Cardiac fibroblast (primary cell): ENCODE measurements around the gene ATP8A1.
A peak's percentile ranks its signal among the peaks of the same experiment; 100 is the strongest.

Experiments
- DNase-seq, 2 donors: peaks; one replicate each; pipeline versions ENCODE4 v3.0.0 to v3.0.0-alpha.2; 2010; ENCODE audit warnings: low read depth in 2 of 2
- H3K4me3 ChIP-seq, 2 donors: replicated peaks in 1 of 2; 1 replicate in 1 of 2; 2 replicates in 1 of 2; pipeline ENCODE4 v1.5.1; 2011; ENCODE audit warnings: low read depth in 2 of 2, low read length in 2 of 2, mild to moderate bottlenecking in 2 of 2, moderate library complexity in 1 of 2
- TF ChIP-seq, protein P1 (sequence below): IDR thresholded peaks from one replicate; pipeline ENCODE4 v1.5.1; 2011; ENCODE audit warnings: low read depth, mild to moderate bottlenecking, low read length, inconsistent platforms

Gene ATP8A1

GRCh38 chr4:42678512-42678911, 21.6 kb upstream of the ATP8A1 start:
- no peak for DNase-seq

DNA sequence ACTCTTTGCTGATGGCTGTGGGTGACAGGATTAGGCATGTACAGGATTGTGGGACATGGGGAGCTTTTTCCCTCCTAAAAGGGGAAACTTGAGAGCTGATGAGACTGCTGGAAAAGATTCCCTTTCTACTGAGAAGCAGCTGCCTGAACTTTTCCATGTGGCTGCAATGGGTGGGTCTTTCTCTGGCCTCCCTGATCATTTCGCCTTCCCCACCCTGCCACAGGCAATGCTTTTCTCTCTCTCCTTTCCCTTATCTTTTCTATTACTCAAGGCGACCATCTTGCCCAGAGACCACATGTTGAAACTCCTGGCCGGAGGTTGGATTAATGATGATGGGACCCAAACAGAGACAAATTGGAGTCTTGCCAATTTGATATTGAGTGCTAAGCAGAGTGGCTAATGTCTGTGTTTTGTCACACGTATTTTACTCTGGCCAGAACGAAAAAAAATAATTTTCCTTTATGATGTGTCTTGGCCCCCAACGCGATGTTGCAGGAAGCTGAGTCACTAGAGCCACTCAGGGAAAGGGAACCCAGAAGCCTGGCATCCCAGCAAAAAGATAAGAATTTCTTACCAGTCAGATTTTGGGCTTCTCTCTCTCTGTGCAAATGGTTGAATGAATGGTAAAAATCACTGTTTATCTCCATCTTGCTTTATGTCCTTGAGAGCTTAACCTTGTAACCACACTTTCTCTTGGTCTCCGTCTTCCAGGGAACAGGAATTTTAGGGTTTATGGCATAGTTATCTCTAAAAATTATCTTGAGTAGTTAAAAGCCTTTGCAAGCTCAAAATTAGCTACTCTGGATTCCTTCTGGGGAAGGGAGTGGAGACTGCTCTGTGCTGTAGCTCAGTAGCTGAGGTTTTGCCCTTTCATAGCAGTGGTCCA, 19.4 kb upstream of the ATP8A1 start:
- no peak overlapping the region for H3K4me3 ChIP-seq
- TF ChIP-seq, protein P1, sequence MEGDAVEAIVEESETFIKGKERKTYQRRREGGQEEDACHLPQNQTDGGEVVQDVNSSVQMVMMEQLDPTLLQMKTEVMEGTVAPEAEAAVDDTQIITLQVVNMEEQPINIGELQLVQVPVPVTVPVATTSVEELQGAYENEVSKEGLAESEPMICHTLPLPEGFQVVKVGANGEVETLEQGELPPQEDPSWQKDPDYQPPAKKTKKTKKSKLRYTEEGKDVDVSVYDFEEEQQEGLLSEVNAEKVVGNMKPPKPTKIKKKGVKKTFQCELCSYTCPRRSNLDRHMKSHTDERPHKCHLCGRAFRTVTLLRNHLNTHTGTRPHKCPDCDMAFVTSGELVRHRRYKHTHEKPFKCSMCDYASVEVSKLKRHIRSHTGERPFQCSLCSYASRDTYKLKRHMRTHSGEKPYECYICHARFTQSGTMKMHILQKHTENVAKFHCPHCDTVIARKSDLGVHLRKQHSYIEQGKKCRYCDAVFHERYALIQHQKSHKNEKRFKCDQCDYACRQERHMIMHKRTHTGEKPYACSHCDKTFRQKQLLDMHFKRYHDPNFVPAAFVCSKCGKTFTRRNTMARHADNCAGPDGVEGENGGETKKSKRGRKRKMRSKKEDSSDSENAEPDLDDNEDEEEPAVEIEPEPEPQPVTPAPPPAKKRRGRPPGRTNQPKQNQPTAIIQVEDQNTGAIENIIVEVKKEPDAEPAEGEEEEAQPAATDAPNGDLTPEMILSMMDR = no peak
- DNase-seq = no peak

More at GRCh38 chr4:42678512-42678911, 21.6 kb upstream of the ATP8A1 start:
- no peak overlapping the region for H3K4me3 ChIP-seq
- TF ChIP-seq, protein P1 = no peak

DNA sequence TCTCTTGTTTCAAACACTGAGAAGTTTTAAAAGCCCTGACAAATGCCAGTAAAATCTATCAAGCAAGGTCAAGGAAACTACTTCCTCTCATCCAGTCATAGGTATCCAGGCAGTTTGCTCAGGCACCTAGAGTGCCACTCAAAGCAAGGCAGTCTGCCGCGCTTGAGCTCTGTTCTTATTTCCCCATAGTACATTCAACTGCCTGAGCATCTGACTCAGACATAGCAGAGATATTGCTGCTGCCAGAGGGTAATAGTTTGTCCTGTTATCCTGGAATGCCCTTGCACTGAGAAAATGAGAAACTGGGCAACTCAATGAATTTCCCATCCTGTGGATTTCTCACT, 16.1 kb upstream of the ATP8A1 start:
- no peak overlapping the region for H3K4me3 ChIP-seq
- TF ChIP-seq, protein P1 = no peak
- DNase-seq = peak; percentile 8 to 59

GRCh38 chr4:42672359-42673081, 15.6 kb upstream of the ATP8A1 start:
- TF ChIP-seq, protein P1 = no peak
- no peak overlapping the region for H3K4me3 ChIP-seq
- DNase-seq = peak in 1 of 2 donors; percentile 11

DNA sequence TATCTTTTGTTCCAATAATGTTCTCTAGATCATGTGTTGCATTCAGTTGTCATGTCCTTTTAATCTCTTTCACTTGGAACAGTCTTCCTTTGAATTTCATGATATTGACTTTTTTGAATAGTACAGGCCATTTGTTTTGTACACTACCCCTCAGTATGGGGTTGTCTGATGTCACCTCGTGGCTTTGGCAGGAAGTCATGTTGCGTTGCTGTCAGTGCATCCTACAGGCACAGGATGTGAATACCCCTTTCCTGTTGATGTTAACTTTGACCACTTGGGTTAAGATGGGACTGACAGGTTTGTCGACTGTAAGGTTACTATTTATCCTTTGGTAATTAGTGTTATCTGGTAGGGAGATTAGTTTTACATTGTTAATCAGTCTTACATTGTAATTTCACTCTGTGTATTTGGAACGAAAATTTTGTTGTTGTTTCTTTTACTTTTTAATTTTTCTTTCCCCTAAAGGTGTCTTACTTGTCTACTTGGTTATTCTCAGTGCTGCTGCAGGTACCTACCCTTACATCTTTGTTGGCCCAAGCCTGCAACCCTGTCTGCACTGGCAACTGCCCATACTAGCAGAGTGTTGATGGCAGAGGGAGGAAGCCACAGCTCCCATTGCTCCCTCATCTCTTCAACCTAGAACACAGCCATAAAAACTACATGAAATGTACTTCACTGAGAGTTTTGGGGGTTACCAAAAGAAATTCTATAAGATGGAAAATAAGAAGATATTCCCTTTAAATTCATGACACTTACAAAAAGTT, 14.7 kb upstream of the ATP8A1 start:
- TF ChIP-seq, protein P1 = no peak
- H3K4me3 ChIP-seq = no peak overlapping the region
- DNase-seq = no peak

GRCh38 chr4:42658261-42658660, 1.4 kb upstream of the ATP8A1 start:
- TF ChIP-seq, protein P1 = no peak
- no peak overlapping the region for H3K4me3 ChIP-seq
- no peak for DNase-seq
